ENCODE measurements around the gene LRRC3C. TPM values are rescaled to one million over a fixed set of nuclear protein-coding genes. Genes with fewer than 3 reads are reported as not detected.

LRRC3C gene
- total RNA-seq, 1 donor from 2014 or later: not detected

GRCh38 chr17:39954876-39955275 is 27.3 kb downstream of the LRRC3C start:
- no peak for DNase-seq (ENCODE audit: extremely low spot score, unreplicated experiment)
- no peak for TF ChIP-seq CTCF (IDR thresholded peaks at IDR 0.05)
- Mint-ChIP-seq H3K27ac (ENCODE audit: unreplicated experiment) (no peak overlapping the region), H3K4me1 (ENCODE audit: unreplicated experiment) (peaks cover 17% of the 10 kb centered on the region), H3K4me3 (ENCODE audit: unreplicated experiment) (no peak overlapping the region), H3K36me3 (ENCODE audit: unreplicated experiment) (no peaks in the 10 kb centered on the region), H3K9me3 (ENCODE audit: unreplicated experiment) (no peaks in the 10 kb centered on the region), H3K27me3 (ENCODE audit: unreplicated experiment) (peaks cover 5% of the 10 kb centered on the region)

- H3K27ac Mint-ChIP-seq (ENCODE audit: unreplicated experiment): no peak overlapping the region
- H3K27me3 Mint-ChIP-seq (ENCODE audit: unreplicated experiment): peaks cover 7% of the 10 kb centered on the region
- no peak for DNase-seq (ENCODE audit: extremely low spot score, unreplicated experiment)
- H3K36me3 Mint-ChIP-seq (ENCODE audit: unreplicated experiment): no peaks in the 10 kb centered on the region
- peaks cover 16% of the 10 kb centered on the region for H3K4me1 Mint-ChIP-seq (ENCODE audit: unreplicated experiment)
- no peak for TF ChIP-seq CTCF (IDR thresholded peaks at IDR 0.05)
- no peak overlapping the region for H3K4me3 Mint-ChIP-seq (ENCODE audit: unreplicated experiment)
- H3K9me3 Mint-ChIP-seq (ENCODE audit: unreplicated experiment): no peaks in the 10 kb centered on the region
Measured at GRCh38 chr17:39955726-39956225, 28.2 kb downstream of the LRRC3C start.

- H3K4me1 Mint-ChIP-seq (ENCODE audit: unreplicated experiment): peaks cover 3% of the 10 kb centered on the region
- TF ChIP-seq CTCF (IDR thresholded peaks at IDR 0.05): no peak
- H3K4me3 Mint-ChIP-seq (ENCODE audit: unreplicated experiment): no peak overlapping the region
- peaks cover 17% of the 10 kb centered on the region for H3K27me3 Mint-ChIP-seq (ENCODE audit: unreplicated experiment)
- no peaks in the 10 kb centered on the region for H3K36me3 Mint-ChIP-seq (ENCODE audit: unreplicated experiment)
- no peak for DNase-seq (ENCODE audit: extremely low spot score, unreplicated experiment)
- H3K9me3 Mint-ChIP-seq (ENCODE audit: unreplicated experiment): no peaks in the 10 kb centered on the region
- no peak overlapping the region for H3K27ac Mint-ChIP-seq (ENCODE audit: unreplicated experiment)
Measured at GRCh38 chr17:39960524-39961041, 33.1 kb downstream of the LRRC3C start.

DNA sequence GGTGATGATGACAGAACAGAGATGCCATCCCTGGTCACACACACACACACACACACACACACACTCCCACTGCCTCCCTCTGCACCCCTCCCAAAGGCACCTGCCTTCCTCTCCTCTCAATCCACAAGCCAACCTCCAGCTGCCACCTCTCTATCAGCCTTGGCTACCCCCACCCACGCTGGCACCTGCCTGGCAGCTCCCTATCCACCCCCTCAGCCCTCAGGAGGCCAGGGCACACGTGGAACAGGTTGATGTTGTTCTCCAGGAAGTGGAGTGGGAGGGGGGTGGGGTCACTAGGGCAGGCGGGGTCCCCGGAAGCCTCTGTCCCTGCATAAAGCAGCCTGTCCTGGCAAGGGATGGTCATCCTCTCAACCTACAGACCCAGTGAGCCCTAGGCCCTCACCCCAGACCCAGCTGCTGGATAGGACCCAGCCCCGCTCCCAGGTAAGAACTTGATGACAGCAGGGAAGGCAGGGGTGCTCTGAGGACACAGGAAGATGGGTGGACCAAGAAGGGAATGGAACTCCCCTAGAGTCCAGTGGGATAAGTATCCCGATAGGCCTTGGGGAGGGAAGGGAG is 35.2 kb downstream of the LRRC3C start, which contains the start of gene GSDMA:
Gene GSDMA, plus strand, starts transcription at position 363 of the 579 bp plus-strand sequence. CDS start 2,684 bp downstream, outside the sequence.
- no peaks in the 10 kb centered on the region for H3K36me3 Mint-ChIP-seq (ENCODE audit: unreplicated experiment)
- DNase-seq (ENCODE audit: extremely low spot score, unreplicated experiment): no peak
- H3K27me3 Mint-ChIP-seq (ENCODE audit: unreplicated experiment): peaks cover 36% of the 10 kb centered on the region
- no peak within 1 kb of the TSS for H3K27ac Mint-ChIP-seq (ENCODE audit: unreplicated experiment)
- H3K9me3 Mint-ChIP-seq (ENCODE audit: unreplicated experiment): no peaks in the 10 kb centered on the region
- no peak within 1 kb of the TSS for H3K4me3 Mint-ChIP-seq (ENCODE audit: unreplicated experiment)
- no peak for TF ChIP-seq CTCF (IDR thresholded peaks at IDR 0.05)
- peaks cover 3% of the 10 kb centered on the region for H3K4me1 Mint-ChIP-seq (ENCODE audit: unreplicated experiment)

- Mint-ChIP-seq H3K27ac (ENCODE audit: unreplicated experiment) (no peak overlapping the region), H3K9me3 (ENCODE audit: unreplicated experiment) (no peaks in the 10 kb centered on the region), H3K36me3 (ENCODE audit: unreplicated experiment) (no peaks in the 10 kb centered on the region), H3K4me3 (ENCODE audit: unreplicated experiment) (no peak overlapping the region), H3K4me1 (ENCODE audit: unreplicated experiment) (peaks cover 3% of the 10 kb centered on the region), H3K27me3 (ENCODE audit: unreplicated experiment) (peaks cover 40% of the 10 kb centered on the region)
- no peak for DNase-seq (ENCODE audit: extremely low spot score, unreplicated experiment)
- no peak for TF ChIP-seq CTCF (IDR thresholded peaks at IDR 0.05)
Measured at GRCh38 chr17:39963829-39964228, 36.3 kb downstream of the LRRC3C start.

Measured in osteocyte (in vitro differentiated cells).